Calu3 (cell line): Measurements from ENCODE around the gene MRPS35. TPM values are rescaled to one million over a fixed set of nuclear protein-coding genes. Genes with fewer than 3 reads are reported as not detected.

ENCODE experiments used
- BruUV-seq: library from RNA; stranded (reverse); fragments of 400-500 nt; replicated peaks from 2 replicates; lab custom pipeline; 2021; lab: Mats Ljungman, UMichigan
- CTCF ChIA-PET: fragments of 300-600 bp; sonication (Branson Sonifier 250); formaldehyde crosslinking; loops from one replicate; lab custom pipeline; 2022; ENCODE audit warnings: antibody characterized with exemption; lab: Charles Lee
- DNase-seq: peaks from one replicate; pipeline ENCODE4 v3.0.0; 2022
- H3K27ac Mint-ChIP-seq: one replicate; pipeline ENCODE4 v1.8.0; 2022; ENCODE audit warnings: mixed read lengths; ENCODE audit not compliant: unreplicated experiment
- H3K27me3 Mint-ChIP-seq: one replicate; pipeline ENCODE4 v1.8.0; 2022; ENCODE audit warnings: mixed read lengths; ENCODE audit not compliant: unreplicated experiment
- H3K36me3 Mint-ChIP-seq: one replicate; pipeline ENCODE4 v1.8.0; 2022; ENCODE audit warnings: mild to moderate bottlenecking, moderate library complexity, mixed read lengths; ENCODE audit not compliant: insufficient read depth, unreplicated experiment
- H3K4me1 Mint-ChIP-seq: one replicate; pipeline ENCODE4 v1.8.0; 2022; ENCODE audit warnings: mild to moderate bottlenecking, low read depth, mixed read lengths; ENCODE audit not compliant: unreplicated experiment
- H3K4me3 Mint-ChIP-seq: one replicate; pipeline ENCODE4 v1.8.0; 2022; ENCODE audit warnings: mild to moderate bottlenecking, low read depth, moderate library complexity, mixed read lengths; ENCODE audit not compliant: unreplicated experiment
- H3K9me3 Mint-ChIP-seq: one replicate; pipeline ENCODE4 v1.8.0; 2022; ENCODE audit warnings: low read depth, mixed read lengths; ENCODE audit not compliant: unreplicated experiment
- intact Hi-C: fragments of 100-400 bp; cut with micrococcal nuclease; formaldehyde crosslinking; loops from one replicate; pipeline ENCODE4 v1.10.0; 2022; ENCODE audit not compliant: unreplicated experiment
- total RNA-seq: library from RNA; stranded (reverse); gene quantifications from 2 replicates; pipeline ENCODE4 v1.2.3, GENCODE V29; 2022
- TF ChIP-seq, protein P1 (sequence below): fragments of 200-600 bp; IDR thresholded peaks from one replicate; pipeline ENCODE4 v1.8.0; 2022; ENCODE audit warnings: antibody characterized with exemption; ENCODE audit not compliant: unreplicated experiment

Gene MRPS35
- total RNA-seq, 1 experiment from 2014 or later = 70.5 TPM

DNA sequence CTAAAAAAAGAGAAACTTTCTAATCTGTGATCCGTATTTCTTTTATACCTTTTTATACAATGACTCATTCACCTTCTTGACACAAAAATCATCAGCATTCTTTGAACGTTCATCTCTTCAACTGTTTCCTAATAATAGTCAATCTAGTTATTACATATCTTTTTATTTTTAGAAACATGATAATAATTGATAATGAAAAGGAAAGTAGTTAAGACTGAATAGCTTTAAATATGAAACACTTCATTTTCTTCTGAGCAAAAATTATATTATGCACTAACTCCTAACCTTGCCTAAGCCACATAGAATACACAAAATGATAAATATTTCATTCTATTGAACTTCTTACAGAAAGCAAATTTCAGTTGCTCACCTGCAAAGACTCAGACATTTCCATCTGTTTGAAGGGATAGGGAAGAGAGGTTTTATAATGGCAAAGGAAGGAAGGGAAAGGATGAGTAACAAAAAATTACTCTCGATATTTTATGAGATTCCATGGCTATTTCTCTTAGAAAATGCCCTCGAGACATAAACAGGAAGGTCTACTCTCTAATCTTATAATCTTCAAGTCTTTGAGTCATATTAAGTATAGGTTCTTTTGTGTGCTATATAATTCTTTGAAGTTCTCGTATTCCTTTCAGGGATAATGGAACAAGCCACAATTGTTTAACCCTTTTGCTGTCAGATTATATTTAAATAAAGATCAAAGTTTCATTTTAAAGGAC lies 61.9 kb downstream of the MRPS35 start:
- intact Hi-C loops = no loop called here

DNA sequence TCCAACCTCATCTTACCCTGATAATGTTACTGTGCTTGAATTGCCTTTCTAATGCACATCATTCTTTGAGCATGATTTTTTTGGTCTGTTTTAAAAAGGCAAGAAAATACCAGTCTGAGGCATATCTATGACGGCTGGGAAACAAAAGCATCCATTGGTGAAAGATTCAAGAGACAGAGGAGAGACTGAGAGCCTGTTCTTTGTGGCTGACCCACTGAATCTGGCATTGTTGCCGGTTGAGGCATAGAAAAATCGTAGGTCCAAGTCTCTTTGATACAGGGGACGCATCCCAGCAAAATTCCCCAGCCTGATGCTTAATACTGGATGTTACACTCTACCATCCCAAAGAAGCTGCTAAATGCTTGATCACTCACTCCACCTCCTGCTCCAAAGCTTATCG lies 66.5 kb downstream of the MRPS35 start:
- Mint-ChIP-seq H3K4me3 (no peak overlapping the region), H3K27me3 (no peaks in the 10 kb centered on the region), H3K27ac (no peak overlapping the region), H3K36me3 (peaks cover 17% of the 10 kb centered on the region), H3K9me3 (no peaks in the 10 kb centered on the region), H3K4me1 (peaks cover 13% of the 10 kb centered on the region)
- TF ChIP-seq, protein P1, sequence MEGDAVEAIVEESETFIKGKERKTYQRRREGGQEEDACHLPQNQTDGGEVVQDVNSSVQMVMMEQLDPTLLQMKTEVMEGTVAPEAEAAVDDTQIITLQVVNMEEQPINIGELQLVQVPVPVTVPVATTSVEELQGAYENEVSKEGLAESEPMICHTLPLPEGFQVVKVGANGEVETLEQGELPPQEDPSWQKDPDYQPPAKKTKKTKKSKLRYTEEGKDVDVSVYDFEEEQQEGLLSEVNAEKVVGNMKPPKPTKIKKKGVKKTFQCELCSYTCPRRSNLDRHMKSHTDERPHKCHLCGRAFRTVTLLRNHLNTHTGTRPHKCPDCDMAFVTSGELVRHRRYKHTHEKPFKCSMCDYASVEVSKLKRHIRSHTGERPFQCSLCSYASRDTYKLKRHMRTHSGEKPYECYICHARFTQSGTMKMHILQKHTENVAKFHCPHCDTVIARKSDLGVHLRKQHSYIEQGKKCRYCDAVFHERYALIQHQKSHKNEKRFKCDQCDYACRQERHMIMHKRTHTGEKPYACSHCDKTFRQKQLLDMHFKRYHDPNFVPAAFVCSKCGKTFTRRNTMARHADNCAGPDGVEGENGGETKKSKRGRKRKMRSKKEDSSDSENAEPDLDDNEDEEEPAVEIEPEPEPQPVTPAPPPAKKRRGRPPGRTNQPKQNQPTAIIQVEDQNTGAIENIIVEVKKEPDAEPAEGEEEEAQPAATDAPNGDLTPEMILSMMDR = no peak
- intact Hi-C loops = no loop called here
- CTCF ChIA-PET = no interaction called here
- no TSS peak for BruUV-seq
- DNase-seq = no peak

More for the DNA sequence above, 61.9 kb downstream of the MRPS35 start:
- BruUV-seq = no TSS peak
- DNase-seq = no peak
- Mint-ChIP-seq H3K4me1 (no peaks in the 10 kb centered on the region), H3K36me3 (no peaks in the 10 kb centered on the region), H3K27ac (no peak overlapping the region), H3K27me3 (no peaks in the 10 kb centered on the region), H3K9me3 (no peaks in the 10 kb centered on the region), H3K4me3 (no peak overlapping the region)
- TF ChIP-seq, protein P1 = no peak
- CTCF ChIA-PET = no interaction called here

DNA sequence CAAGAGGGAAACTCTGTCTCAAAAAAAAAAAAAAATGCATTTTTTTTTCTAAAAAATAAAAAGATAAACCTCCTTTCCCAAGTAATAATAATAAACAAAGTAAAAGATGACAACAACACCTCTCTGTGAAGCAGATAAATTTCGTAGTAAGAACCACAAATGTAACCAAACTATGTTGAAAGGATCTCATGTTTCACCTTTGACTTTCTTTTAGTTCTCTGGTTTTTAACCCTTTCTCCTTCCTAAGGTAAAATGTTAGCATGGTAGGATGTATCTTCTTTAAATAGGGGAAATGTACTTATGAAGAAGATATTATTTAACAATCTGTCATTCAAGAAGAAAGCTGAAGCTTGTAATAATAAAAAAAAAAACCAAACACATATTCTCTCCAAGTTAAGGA lies 67.6 kb downstream of the MRPS35 start:
- no peaks in the 10 kb centered on the region for H3K9me3 Mint-ChIP-seq
- H3K4me1 Mint-ChIP-seq = peaks cover 13% of the 10 kb centered on the region
- no peak overlapping the region for H3K4me3 Mint-ChIP-seq
- TF ChIP-seq, protein P1 = no peak
- no TSS peak for BruUV-seq
- H3K27me3 Mint-ChIP-seq = no peaks in the 10 kb centered on the region
- intact Hi-C loops = no loop called here
- DNase-seq = no peak
- CTCF ChIA-PET = no interaction called here
- H3K36me3 Mint-ChIP-seq = peaks cover 17% of the 10 kb centered on the region
- H3K27ac Mint-ChIP-seq = no peak overlapping the region

DNA sequence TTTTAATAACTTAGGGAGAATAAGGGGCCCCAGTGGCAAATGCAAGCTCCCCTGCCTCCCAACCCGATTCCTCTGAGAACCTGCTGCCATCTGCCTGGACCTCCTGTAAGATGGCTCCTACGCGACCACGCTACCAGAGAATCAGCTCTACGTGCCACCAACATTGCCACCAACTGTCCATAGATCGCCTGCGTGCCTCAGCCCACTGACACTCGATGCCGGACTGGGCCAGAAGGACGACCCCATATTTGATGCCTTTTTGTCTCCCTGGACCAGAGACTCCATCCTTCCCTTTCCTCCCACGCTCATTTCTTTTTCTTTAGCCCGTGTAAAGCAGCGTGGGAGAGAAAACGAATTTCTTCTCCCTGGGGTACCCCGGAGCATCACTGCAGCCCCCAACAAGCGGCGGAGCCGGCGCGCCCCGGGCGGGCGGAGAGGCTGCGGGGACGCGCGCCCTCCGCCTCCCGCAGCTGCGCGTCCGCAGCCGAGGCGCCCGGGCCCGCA lies 68.8 kb downstream of the MRPS35 start:
- Mint-ChIP-seq H3K27ac (no peak overlapping the region), H3K4me3 (peak overlapping the region; percentile 73), H3K4me1 (peaks cover 13% of the 10 kb centered on the region), H3K36me3 (peaks cover 17% of the 10 kb centered on the region), H3K27me3 (no peaks in the 10 kb centered on the region), H3K9me3 (no peaks in the 10 kb centered on the region)
- no peak for DNase-seq
- TF ChIP-seq, protein P1 = no peak
- CTCF ChIA-PET = interaction anchor here (0.6 to 1.3 kb wide), 2 partner anchors 26 to 47 kb away, joined by 3 read pairs; no protein-coding TSS in a partner anchor
- intact Hi-C loops = no loop called here
- BruUV-seq = no TSS peak
